BLaER1 treated with 17β-estradiol and CSF1 and Interleukin-3, amounts not matched to agents 10 nM and 100 nM (cell line): ENCODE data around the gene IRS4.

Source experiments
- H3K27ac ChIP-seq, 11 experiments: shearing (Covaris generic); formaldehyde crosslinking; 2 replicates each; pipeline ENCODE4 v1.8.1; 2022
- H3K27me3 ChIP-seq, 11 experiments: shearing (Covaris generic); formaldehyde crosslinking; 2 replicates each; pipeline ENCODE4 v1.8.1; 2022
- H3K36me3 ChIP-seq, 11 experiments: shearing (Covaris generic); formaldehyde crosslinking; 2 replicates each; pipeline ENCODE4 v1.8.1; 2022
- H3K4me1 ChIP-seq, 10 experiments: shearing (Covaris generic); formaldehyde crosslinking; 2 replicates each; pipeline ENCODE4 v1.8.1; 2022
- H3K4me2 ChIP-seq, 11 experiments: shearing (Covaris generic); formaldehyde crosslinking; 2 replicates each; pipeline ENCODE4 v1.8.1; 2022
- H3K4me3 ChIP-seq, 10 experiments: shearing (Covaris generic); formaldehyde crosslinking; 2 replicates each; pipeline ENCODE4 v1.8.1; 2022
- H3K9ac ChIP-seq, 11 experiments: shearing (Covaris generic); formaldehyde crosslinking; 2 replicates each; pipeline ENCODE4 v1.8.1; 2022
- H3K9me3 ChIP-seq, 11 experiments: shearing (Covaris generic); formaldehyde crosslinking; replicated peaks in 1 of 11; 2 replicates each; pipeline ENCODE4 v1.8.1; 2022
- H4K20me1 ChIP-seq, 11 experiments: shearing (Covaris generic); formaldehyde crosslinking; 2 replicates each; pipeline ENCODE4 v1.8.1; 2022
- Cebpa-rat ChIP-seq, 11 experiments: shearing (Covaris generic); IDR thresholded peaks; 2 replicates each; pipeline ENCODE4 v1.8.1; 2022

IRS4 gene

DNA sequence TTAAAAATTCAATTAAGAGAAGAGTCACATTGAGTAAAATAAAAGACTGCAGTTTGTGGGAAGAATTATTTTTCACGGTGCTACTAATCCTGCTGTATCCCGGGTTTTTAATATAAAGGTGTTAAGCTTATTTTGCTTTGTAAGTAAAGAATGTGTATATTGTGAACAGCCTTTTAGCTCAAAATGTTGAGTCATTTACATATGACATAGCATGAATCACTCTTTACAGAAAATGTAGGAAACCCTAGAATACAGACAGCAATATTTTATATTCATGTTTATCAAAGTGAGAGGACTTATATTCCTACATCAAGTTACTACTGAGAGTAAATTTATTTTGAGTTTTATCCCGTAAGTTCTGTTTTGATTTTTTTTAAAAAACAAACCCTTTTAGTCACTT, 39.7 kb downstream of the IRS4 start:
- H4K20me1 ChIP-seq, result peaks cover 0 to 5% (median 0%) of the 10 kb centered on the region in 11 experiments; a peak in 1 of 22 replicates
- no peaks in the 10 kb centered on the region for H3K9me3 ChIP-seq
- H3K4me3 ChIP-seq, result no peak overlapping the region
- TF ChIP-seq Cebpa-rat (IDR thresholded peaks at IDR 0.05), result no peak
- no peak overlapping the region for H3K9ac ChIP-seq
- no peak overlapping the region for H3K27ac ChIP-seq
- H3K4me1 ChIP-seq, result no peaks in the 10 kb centered on the region
- peaks cover 58 to 100% (median 96%) of the 10 kb centered on the region in 11 experiments for H3K27me3 ChIP-seq
- no peak overlapping the region for H3K4me2 ChIP-seq
- no peaks in the 10 kb centered on the region for H3K36me3 ChIP-seq
